H54 (cell line): ENCODE results near the gene FNDC7.

Source experiments
- DNase-seq: peaks from one replicate; pipeline ENCODE4 v3.0.0; 2011; ENCODE audit warnings: low spot score, mixed read lengths; ENCODE audit not compliant: insufficient read length
- FAIRE-seq: peaks from 3 replicates; lab custom pipeline; 2011; peaks lifted over from hg19 to GRCh38; lab: Jason Lieb, UNC
- POLR2A ChIP-seq: IDR thresholded peaks from 2 replicates; pipeline ENCODE4 v1.6.1; 2011; ENCODE audit warnings: low read depth, mild to moderate bottlenecking, low read length

FNDC7 gene

GRCh38 chr1:108785264-108785663, 72.6 kb downstream of the FNDC7 start:
- no peak for TF ChIP-seq POLR2A
- FAIRE-seq, result no peak
- no peak for DNase-seq

GRCh38 chr1:108785880-108786279, 73.2 kb downstream of the FNDC7 start:
- TF ChIP-seq POLR2A, result no peak
- DNase-seq (no peak), FAIRE-seq (no peak)

GRCh38 chr1:108791790-108792189, 79.1 kb downstream of the FNDC7 start:
- no peak for FAIRE-seq
- TF ChIP-seq POLR2A, result no peak
- no peak for DNase-seq
